ENCODE results near the gene C1orf122.

DNA sequence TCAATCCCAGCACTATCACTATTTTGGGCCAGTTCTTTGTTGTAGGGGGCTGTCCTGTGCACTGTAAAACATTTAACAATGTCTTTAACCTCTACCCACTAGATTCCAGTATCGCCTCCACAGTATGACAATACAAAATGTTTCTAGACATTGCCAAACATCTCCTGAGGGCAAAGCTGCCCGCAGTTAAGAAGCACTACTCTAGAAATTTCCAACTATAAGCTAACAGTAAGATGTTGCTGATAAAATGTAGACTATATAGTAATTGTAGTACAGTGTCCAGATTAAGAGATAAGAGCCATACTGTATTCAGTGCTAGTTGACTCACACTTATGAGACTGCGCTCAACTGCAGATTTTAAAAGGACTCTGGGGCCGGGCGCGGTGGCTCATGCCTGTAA lies 46.8 kb downstream of the C1orf122 start:
- TF ChIP-seq CTCF (conservative IDR thresholded peaks at IDR 0.05; ENCODE audit: low read depth in 2 of 2) (no peak), EZH2 (IDR thresholded peaks at IDR 0.05; ENCODE audit: low read depth, unreplicated experiment) (no peak), REST (IDR thresholded peaks at IDR 0.05; ENCODE audit: unreplicated experiment) (no peak), POLR2AphosphoS5 (IDR thresholded peaks at IDR 0.05; ENCODE audit: low read depth) (no peak), EZH2phosphoT487 (IDR thresholded peaks at IDR 0.05; ENCODE audit: unreplicated experiment) (no peak), JUNB (IDR thresholded peaks at IDR 0.05; ENCODE audit: unreplicated experiment) (no peak), NANOG (IDR thresholded peaks at IDR 0.05; ENCODE audit: borderline replicate concordance) (no peak), ZNF462 (CRISPR knock-in tag; IDR thresholded peaks at IDR 0.05) (no peak), ZNF331 (CRISPR knock-in tag; IDR thresholded peaks at IDR 0.05; ENCODE audit: low read depth) (no peak), CREB1 (CRISPR knock-in tag; IDR thresholded peaks at IDR 0.05; ENCODE audit: low read depth) (no peak), ZNF114 (CRISPR knock-in tag; IDR thresholded peaks at IDR 0.05) (no peak), ETS1 (IDR thresholded peaks at IDR 0.05) (no peak)
